Measurements from ENCODE around the gene B3GALT2. TPM values are rescaled to one million over a fixed set of nuclear protein-coding genes. Genes with fewer than 3 reads are reported as not detected.

B3GALT2 gene
- total RNA-seq, 2 donors from 2014 or later = 0.57 to 0.80 TPM

DNA sequence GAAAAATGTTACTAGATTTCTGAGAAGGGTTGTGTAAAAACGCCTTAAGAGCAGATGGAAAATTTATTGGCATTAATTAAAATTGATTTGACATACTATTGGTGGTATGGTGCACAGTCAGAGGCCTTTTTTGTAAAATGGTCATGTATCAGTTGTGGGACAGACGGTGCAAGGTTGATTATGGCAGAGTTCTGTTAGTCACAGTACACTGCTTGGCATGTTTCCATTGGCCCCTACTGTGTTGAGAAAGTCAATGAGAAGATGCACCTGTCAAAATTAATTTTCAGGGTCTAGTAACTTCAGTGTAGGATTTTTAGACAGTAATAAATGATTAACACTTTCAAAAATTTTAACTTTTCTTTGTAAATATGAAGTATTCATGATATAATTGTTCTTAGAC, 4.4 kb downstream of the B3GALT2 start:
- TF ChIP-seq, protein P1, sequence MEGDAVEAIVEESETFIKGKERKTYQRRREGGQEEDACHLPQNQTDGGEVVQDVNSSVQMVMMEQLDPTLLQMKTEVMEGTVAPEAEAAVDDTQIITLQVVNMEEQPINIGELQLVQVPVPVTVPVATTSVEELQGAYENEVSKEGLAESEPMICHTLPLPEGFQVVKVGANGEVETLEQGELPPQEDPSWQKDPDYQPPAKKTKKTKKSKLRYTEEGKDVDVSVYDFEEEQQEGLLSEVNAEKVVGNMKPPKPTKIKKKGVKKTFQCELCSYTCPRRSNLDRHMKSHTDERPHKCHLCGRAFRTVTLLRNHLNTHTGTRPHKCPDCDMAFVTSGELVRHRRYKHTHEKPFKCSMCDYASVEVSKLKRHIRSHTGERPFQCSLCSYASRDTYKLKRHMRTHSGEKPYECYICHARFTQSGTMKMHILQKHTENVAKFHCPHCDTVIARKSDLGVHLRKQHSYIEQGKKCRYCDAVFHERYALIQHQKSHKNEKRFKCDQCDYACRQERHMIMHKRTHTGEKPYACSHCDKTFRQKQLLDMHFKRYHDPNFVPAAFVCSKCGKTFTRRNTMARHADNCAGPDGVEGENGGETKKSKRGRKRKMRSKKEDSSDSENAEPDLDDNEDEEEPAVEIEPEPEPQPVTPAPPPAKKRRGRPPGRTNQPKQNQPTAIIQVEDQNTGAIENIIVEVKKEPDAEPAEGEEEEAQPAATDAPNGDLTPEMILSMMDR (IDR thresholded peaks at IDR 0.05) = no peak
- no peaks in the 10 kb centered on the region for H3K27me3 ChIP-seq
- no peak overlapping the region for H3K27ac ChIP-seq
- peaks cover 10% of the 10 kb centered on the region for H3K4me1 ChIP-seq
- no peak for DNase-seq
- intact Hi-C loops (cut with DNase I) = loop anchor here (10.0 kb wide), 2 partner anchors 153 to 1113 kb away; no protein-coding TSS in a partner anchor
- no peaks in the 10 kb centered on the region for H3K9me3 ChIP-seq
- H3K4me3 ChIP-seq = no peak overlapping the region
- H3K36me3 ChIP-seq = no peaks in the 10 kb centered on the region
- no peak overlapping the region for H3K9ac ChIP-seq (ENCODE audit: low read depth in 2 of 2, low read length in 2 of 2)

DNA sequence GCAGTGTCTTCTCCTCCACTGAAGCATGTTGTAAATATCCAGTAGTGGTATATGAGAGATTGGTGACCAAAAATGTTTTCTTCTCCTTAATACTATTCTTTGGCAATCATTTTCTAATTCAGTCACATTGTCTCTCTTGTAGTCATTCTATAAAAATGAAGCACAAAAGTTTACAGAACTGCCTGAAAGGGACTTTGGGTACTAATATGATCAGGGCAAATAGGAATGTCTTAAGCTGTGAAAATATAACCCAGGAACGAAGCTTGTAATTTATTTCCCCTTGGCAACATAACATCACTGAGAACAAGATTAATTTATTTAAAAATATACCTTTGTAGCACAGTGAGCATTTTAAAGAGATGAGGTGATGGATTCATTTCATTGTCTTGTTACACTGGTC, 4.9 kb downstream of the B3GALT2 start:
- DNase-seq = no peak
- peaks cover 6% of the 10 kb centered on the region for H3K4me1 ChIP-seq
- no peaks in the 10 kb centered on the region for H3K9me3 ChIP-seq
- no peaks in the 10 kb centered on the region for H3K27me3 ChIP-seq
- no peaks in the 10 kb centered on the region for H3K36me3 ChIP-seq
- no peak overlapping the region for H3K27ac ChIP-seq
- no peak overlapping the region for H3K4me3 ChIP-seq
- TF ChIP-seq, protein P1 (IDR thresholded peaks at IDR 0.05) = no peak
- intact Hi-C loops (cut with DNase I) = loop anchor here (10.0 kb wide), 2 partner anchors 153 to 1113 kb away; no protein-coding TSS in a partner anchor
- H3K9ac ChIP-seq (ENCODE audit: low read depth in 2 of 2, low read length in 2 of 2) = no peak overlapping the region

DNA sequence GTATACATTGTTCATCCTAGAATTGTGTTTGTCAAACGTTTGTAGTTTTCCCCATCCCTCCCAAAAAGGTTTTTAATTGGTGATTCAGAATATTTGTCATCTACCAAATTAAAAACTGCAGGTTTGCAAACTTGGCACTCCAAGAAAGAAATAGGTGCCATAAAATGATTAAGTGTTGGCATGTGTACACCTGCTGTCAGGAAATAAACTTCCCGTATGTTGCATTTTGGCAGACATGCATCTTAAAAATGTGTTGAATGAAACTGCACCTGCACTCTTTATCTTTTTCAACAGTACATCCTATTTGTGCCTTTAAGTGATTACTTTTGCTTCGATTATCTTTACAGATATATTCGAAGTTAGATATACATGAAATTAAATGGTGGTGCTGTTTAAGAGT, 7.3 kb downstream of the B3GALT2 start:
- Histone ChIP-seq H3K27me3 (no peaks in the 10 kb centered on the region), H3K4me3 (no peak overlapping the region), H3K4me1 (peaks cover 3% of the 10 kb centered on the region), H3K36me3 (no peaks in the 10 kb centered on the region), H3K9ac (ENCODE audit: low read depth in 2 of 2, low read length in 2 of 2) (no peak overlapping the region), H3K9me3 (no peaks in the 10 kb centered on the region), H3K27ac (no peak overlapping the region)
- DNase-seq = no peak
- TF ChIP-seq, protein P1 (IDR thresholded peaks at IDR 0.05) = no peak
- intact Hi-C loops (cut with DNase I) = no loop called here

DNA sequence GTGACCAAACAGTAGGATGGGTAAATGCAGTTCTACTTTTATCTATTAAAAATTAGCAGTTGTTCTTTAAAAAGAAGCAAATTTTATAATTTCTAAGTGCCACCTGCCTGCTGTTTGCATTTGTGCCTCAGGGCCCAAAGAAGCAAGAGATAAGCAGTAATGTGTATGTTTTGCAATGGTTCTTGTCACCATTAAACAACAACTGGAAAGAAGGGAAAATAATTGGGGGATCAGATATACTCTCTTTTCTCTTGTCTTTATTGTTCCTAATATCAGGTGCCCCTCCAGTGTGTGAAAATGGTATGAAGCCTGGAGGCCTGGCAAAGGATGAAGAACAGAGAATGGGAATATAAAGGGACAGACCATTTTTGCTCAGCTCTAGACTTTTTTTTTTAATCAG, 9.6 kb downstream of the B3GALT2 start:
- no peaks in the 10 kb centered on the region for H3K36me3 ChIP-seq
- no peak overlapping the region for H3K27ac ChIP-seq
- no peaks in the 10 kb centered on the region for H3K9me3 ChIP-seq
- no peak for DNase-seq
- H3K4me1 ChIP-seq = no peaks in the 10 kb centered on the region
- intact Hi-C loops (cut with DNase I) = no loop called here
- TF ChIP-seq, protein P1 (IDR thresholded peaks at IDR 0.05) = no peak
- H3K4me3 ChIP-seq = no peak overlapping the region
- H3K27me3 ChIP-seq = no peaks in the 10 kb centered on the region
- H3K9ac ChIP-seq (ENCODE audit: low read depth in 2 of 2, low read length in 2 of 2) = no peak overlapping the region

DNA sequence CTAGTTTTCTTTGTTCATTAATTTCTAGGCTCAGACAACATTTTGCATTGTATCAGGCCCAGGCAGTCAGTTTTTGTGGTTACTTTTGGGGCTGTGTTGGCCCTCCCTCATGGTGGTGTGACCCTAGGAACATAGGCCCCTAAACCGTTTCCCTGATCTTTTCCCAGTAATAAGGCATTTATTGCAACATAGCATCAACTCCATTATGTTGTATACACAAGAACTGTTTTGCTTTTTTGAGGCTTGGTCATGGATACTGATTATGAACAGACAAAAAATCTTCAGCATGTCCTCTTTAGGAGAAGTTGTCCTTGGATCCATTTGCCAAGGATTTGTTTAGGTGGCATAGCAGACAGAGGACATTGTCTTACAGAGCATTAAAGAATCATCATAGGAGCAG, 10.3 kb downstream of the B3GALT2 start:
- DNase-seq = no peak
- Histone ChIP-seq H3K27me3 (no peaks in the 10 kb centered on the region), H3K9ac (ENCODE audit: low read depth in 2 of 2, low read length in 2 of 2) (no peak overlapping the region), H3K4me3 (no peak overlapping the region), H3K9me3 (no peaks in the 10 kb centered on the region), H3K27ac (no peak overlapping the region), H3K4me1 (no peaks in the 10 kb centered on the region), H3K36me3 (no peaks in the 10 kb centered on the region)
- TF ChIP-seq, protein P1 (IDR thresholded peaks at IDR 0.05) = no peak
- intact Hi-C loops (cut with DNase I) = no loop called here
